GM23338 (cell line): ENCODE data around the gene CFAP53. TPM values are rescaled to one million over a fixed set of nuclear protein-coding genes. Genes with fewer than 3 reads are reported as not detected.
A peak's percentile ranks its signal among the peaks of the same experiment; 100 is the strongest.

ENCODE experiments used
- ATAC-seq: fragments of 200-7000 bp; cut with Tn5 transposase; 3 replicates; pipeline ENCODE4 v1.9.1; 2020
- DNase-seq: peaks from one replicate; pipeline ENCODE4 v3.0.0-alpha.2; 2015; ENCODE audit warnings: low spot score
- H2AFZ ChIP-seq: fragments of 200-600 bp; sonication (generic); 2 replicates; pipeline ENCODE4 v1.8.0; 2016; ENCODE audit warnings: antibody characterized with exemption, mild to moderate bottlenecking, moderate library complexity
- H3F3A ChIP-seq: fragments of 200-600 bp; sonication (generic); replicated peaks from 2 replicates; pipeline ENCODE4 v1.8.0; 2017; ENCODE audit warnings: antibody characterized with exemption, mixed run types, low read depth
- H3K27ac ChIP-seq: fragments of 200-600 bp; sonication (generic); 2 replicates; pipeline ENCODE4 v1.6.1; 2016; ENCODE audit warnings: low read depth
- H3K27me3 ChIP-seq: fragments of 200-600 bp; sonication (generic); 2 replicates; pipeline ENCODE4 v1.8.0; 2016; ENCODE audit warnings: mild to moderate bottlenecking, mixed run types, moderate library complexity; ENCODE audit not compliant: insufficient read depth
- H3K36me3 ChIP-seq: fragments of 200-600 bp; sonication (generic); 2 replicates; pipeline ENCODE4 v1.8.0; 2016; ENCODE audit warnings: mild to moderate bottlenecking; ENCODE audit not compliant: insufficient read depth
- H3K4me1 ChIP-seq: fragments of 200-600 bp; sonication (generic); 2 replicates; pipeline ENCODE4 v1.8.0; 2016; ENCODE audit warnings: mild to moderate bottlenecking, moderate library complexity; ENCODE audit not compliant: insufficient read depth
- H3K4me2 ChIP-seq: fragments of 200-600 bp; sonication (generic); 2 replicates; pipeline ENCODE4 v1.7.1; 2017; ENCODE audit warnings: mixed run types
- H3K4me3 ChIP-seq: fragments of 200-600 bp; sonication (generic); 2 replicates; pipeline ENCODE4 v1.6.1; 2016; ENCODE audit warnings: mixed run types
- H3K79me2 ChIP-seq: fragments of 200-600 bp; sonication (generic); replicated peaks from 2 replicates; pipeline ENCODE4 v1.8.0; 2017; ENCODE audit warnings: mild to moderate bottlenecking; ENCODE audit not compliant: insufficient read depth
- H3K9me2 ChIP-seq: fragments of 200-600 bp; sonication (generic); 2 replicates; pipeline ENCODE4 v1.8.0; 2017; ENCODE audit not compliant: insufficient read depth
- H4K20me1 ChIP-seq: fragments of 200-600 bp; sonication (generic); replicated peaks from 2 replicates; pipeline ENCODE4 v1.8.0; 2017; ENCODE audit warnings: mild to moderate bottlenecking; ENCODE audit not compliant: insufficient read depth
- H3K27ac Mint-ChIP-seq: 2 replicates; pipeline ENCODE4 v1.8.0; 2020; ENCODE audit warnings: inconsistent platforms, mild to moderate bottlenecking, moderate library complexity, mixed read lengths
- H3K27me3 Mint-ChIP-seq: 3 replicates; pipeline ENCODE4 v1.8.0; 2022; ENCODE audit warnings: low read depth, mild to moderate bottlenecking, moderate library complexity, mixed read lengths, inconsistent platforms; ENCODE audit not compliant: insufficient read depth, poor library complexity
- H3K36me3 Mint-ChIP-seq: 3 replicates; pipeline ENCODE4 v1.8.0; 2021; ENCODE audit warnings: low read depth, mild to moderate bottlenecking, inconsistent platforms, moderate library complexity, mixed read lengths
- H3K4me1 Mint-ChIP-seq: 3 replicates; pipeline ENCODE4 v1.8.0; 2020; ENCODE audit warnings: mild to moderate bottlenecking, inconsistent platforms, mixed read lengths
- H3K4me3 Mint-ChIP-seq: 3 replicates; pipeline ENCODE4 v1.8.0; 2021; ENCODE audit warnings: moderate library complexity, mild to moderate bottlenecking, inconsistent platforms, mixed read lengths
- H3K9me3 Mint-ChIP-seq: 3 replicates; pipeline ENCODE4 v1.8.0; 2020; ENCODE audit warnings: moderate library complexity, mild to moderate bottlenecking, inconsistent platforms, mixed read lengths
- CREB1 ChIP-seq: fragments of 250-450 bp; sonication (Bioruptor Pico); IDR thresholded peaks from 2 replicates; pipeline ENCODE4 v1.5.0; 2020; ENCODE audit warnings: low read depth, mild to moderate bottlenecking, moderate library complexity
- EZH2 ChIP-seq: fragments of 200-600 bp; sonication (generic); IDR thresholded peaks from one replicate; pipeline ENCODE4 v1.8.0; 2017; ENCODE audit warnings: antibody characterized with exemption, mild to moderate bottlenecking, low read depth; ENCODE audit not compliant: unreplicated experiment
- EZH2phosphoT487 ChIP-seq: fragments of 200-600 bp; sonication (generic); IDR thresholded peaks from one replicate; pipeline ENCODE4 v1.8.1; 2018; ENCODE audit warnings: antibody characterized with exemption; ENCODE audit not compliant: unreplicated experiment
- POLR2AphosphoS5 ChIP-seq: IDR thresholded peaks from 2 replicates; pipeline ENCODE4 v1.6.1; 2016; ENCODE audit warnings: antibody characterized with exemption, low read depth
- STAT1 ChIP-seq: IDR thresholded peaks from one replicate; pipeline ENCODE4 v1.6.1; 2016; ENCODE audit warnings: antibody characterized with exemption; ENCODE audit not compliant: unreplicated experiment
- ZNF114 ChIP-seq: fragments of 250-450 bp; sonication (Bioruptor Pico); IDR thresholded peaks from 2 replicates; pipeline ENCODE4 v1.5.0; 2020; ENCODE audit warnings: mild to moderate bottlenecking, moderate library complexity
- polyA plus RNA-seq: library from polyadenylated mRNA; unstranded; fragments of >200 nt; fragmentation: Nextera tagmentation; extraction: Ambion mirVana; gene quantifications from 2 replicates; pipeline ENCODE4 v1.2.1, GENCODE V29; 2016
- total RNA-seq: library from RNA; depleted of rRNA; stranded (reverse); fragments of >200 nt; shearing (Covaris generic); gene quantifications from 2 replicates; pipeline ENCODE4 v1.2.3, GENCODE V29; 2014
- TF ChIP-seq, protein P1 (sequence below), 2 experiments: fragments of 200-600 bp in 1 of 2; sonication (generic) in 1 of 2; conservative IDR thresholded peaks; 2 replicates each; pipeline versions ENCODE4 v1.5.1 to v1.6.1; 2016 to 2017; ENCODE audit warnings: antibody characterized with exemption in 2 of 2, low read depth in 2 of 2, mild to moderate bottlenecking in 2 of 2, moderate library complexity in 1 of 2
- TF ChIP-seq, protein P2 (sequence below): IDR thresholded peaks from 2 replicates; pipeline ENCODE4 v1.6.1; 2016; ENCODE audit warnings: antibody characterized with exemption
- TF ChIP-seq, protein P3 (sequence below): fragments of 250-450 bp; sonication (Bioruptor Pico); IDR thresholded peaks from 2 replicates; pipeline ENCODE4 v1.5.0; 2020; ENCODE audit warnings: mild to moderate bottlenecking, moderate library complexity

CFAP53 gene
- total and polyA plus RNA-seq, 2 experiments from 2014 or later = 0.71 TPM; not detected in 1

DNA sequence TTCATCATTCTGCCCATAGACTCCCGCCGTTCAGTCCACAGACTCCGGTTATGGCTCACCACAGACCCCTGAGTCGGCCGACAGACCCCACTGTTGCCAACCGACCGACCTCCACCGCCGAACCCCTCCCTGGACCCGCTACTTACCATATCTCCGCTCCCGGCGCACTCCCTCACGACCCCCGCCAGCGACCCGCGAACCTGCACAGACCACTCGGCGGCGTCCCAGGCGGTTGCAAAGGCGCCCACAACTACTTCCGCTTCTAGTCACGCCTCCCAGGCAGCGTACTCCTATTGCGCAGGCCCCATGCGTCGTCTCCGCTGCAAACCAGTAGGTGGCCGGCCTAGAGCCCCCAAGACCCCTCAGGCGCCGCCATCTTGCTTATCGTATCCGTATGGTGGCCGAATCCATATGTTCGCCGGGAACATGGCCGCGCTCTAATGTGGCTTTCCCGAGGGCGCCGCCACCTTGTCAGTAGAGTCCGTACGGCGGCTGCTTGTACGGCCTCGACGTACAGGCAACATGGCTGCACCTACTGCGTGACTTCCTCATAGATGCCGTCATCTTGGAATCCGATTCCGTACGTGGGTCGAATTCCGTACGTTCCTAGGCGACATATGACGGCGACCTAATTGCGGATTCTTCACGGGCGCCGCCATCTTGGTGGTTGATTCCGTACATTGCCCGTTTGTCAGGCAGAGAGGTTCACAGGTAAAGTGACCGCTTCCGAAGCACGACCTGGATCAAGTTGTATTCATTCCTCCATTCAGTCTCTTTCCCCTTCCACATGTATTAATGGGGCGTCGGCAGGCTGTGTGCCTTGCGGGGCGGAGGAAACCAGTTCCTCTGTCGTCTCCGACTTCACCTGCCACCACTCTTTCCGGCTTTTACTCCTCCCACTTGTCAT is 21.4 kb upstream of the CFAP53 start, which contains the start of gene CXXC1:
Gene CXXC1, minus strand, starts transcription at position 252 of the 907 bp plus-strand sequence. Its CDS starts 103 bp downstream, at position 149.
- Histone ChIP-seq H3K4me2 (peak within 1 kb of the TSS; percentile 93), H2AFZ (peak within 1 kb of the TSS; percentile 78), H3K79me2 (peaks cover 8% of the 10 kb centered on the region), H4K20me1 (no peaks in the 10 kb centered on the region), H3K9me2 (no peaks in the 10 kb centered on the region), H3K4me3 (peak within 1 kb of the TSS; percentile 81), H3K4me1 (peaks cover 3% of the 10 kb centered on the region), H3K27ac (no peak within 1 kb of the TSS), H3K36me3 (no peaks in the 10 kb centered on the region), H3K27me3 (no peaks in the 10 kb centered on the region), H3F3A (no peaks in the 10 kb centered on the region)
- H3K27me3 Mint-ChIP-seq = peaks cover 14% of the 10 kb centered on the region
- TF ChIP-seq EZH2 = no peak
- peak; percentile 95 for TF ChIP-seq ZNF114 (CRISPR knock-in tag)
- TF ChIP-seq, protein P1, sequence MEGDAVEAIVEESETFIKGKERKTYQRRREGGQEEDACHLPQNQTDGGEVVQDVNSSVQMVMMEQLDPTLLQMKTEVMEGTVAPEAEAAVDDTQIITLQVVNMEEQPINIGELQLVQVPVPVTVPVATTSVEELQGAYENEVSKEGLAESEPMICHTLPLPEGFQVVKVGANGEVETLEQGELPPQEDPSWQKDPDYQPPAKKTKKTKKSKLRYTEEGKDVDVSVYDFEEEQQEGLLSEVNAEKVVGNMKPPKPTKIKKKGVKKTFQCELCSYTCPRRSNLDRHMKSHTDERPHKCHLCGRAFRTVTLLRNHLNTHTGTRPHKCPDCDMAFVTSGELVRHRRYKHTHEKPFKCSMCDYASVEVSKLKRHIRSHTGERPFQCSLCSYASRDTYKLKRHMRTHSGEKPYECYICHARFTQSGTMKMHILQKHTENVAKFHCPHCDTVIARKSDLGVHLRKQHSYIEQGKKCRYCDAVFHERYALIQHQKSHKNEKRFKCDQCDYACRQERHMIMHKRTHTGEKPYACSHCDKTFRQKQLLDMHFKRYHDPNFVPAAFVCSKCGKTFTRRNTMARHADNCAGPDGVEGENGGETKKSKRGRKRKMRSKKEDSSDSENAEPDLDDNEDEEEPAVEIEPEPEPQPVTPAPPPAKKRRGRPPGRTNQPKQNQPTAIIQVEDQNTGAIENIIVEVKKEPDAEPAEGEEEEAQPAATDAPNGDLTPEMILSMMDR (conservative IDR thresholded peaks at IDR 0.05; ENCODE audit: low read depth in 2 of 2) = peak; percentile 29 to 34; a peak in 3 of 4 replicates
- peak; percentile 88 for TF ChIP-seq POLR2AphosphoS5
- TF ChIP-seq EZH2phosphoT487 = no peak
- TF ChIP-seq, protein P2, sequence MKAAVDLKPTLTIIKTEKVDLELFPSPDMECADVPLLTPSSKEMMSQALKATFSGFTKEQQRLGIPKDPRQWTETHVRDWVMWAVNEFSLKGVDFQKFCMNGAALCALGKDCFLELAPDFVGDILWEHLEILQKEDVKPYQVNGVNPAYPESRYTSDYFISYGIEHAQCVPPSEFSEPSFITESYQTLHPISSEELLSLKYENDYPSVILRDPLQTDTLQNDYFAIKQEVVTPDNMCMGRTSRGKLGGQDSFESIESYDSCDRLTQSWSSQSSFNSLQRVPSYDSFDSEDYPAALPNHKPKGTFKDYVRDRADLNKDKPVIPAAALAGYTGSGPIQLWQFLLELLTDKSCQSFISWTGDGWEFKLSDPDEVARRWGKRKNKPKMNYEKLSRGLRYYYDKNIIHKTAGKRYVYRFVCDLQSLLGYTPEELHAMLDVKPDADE = peak; percentile 99
- peak; percentile 82 for TF ChIP-seq CREB1
- TF ChIP-seq STAT1 = no peak
- peak within 1 kb of the TSS; percentile 99 for H3K27ac Mint-ChIP-seq
- H3K9me3 Mint-ChIP-seq = no peaks in the 10 kb centered on the region; the same call in 2 of the 3 replicates
- H3K4me1 Mint-ChIP-seq = peaks cover 9% of the 10 kb centered on the region; the same call in 2 of the 3 replicates
- peak within 1 kb of the TSS; percentile 99 for H3K4me3 Mint-ChIP-seq
- H3K36me3 Mint-ChIP-seq = peaks cover 33% of the 10 kb centered on the region
- DNase-seq = peak; percentile 100
- peak; percentile 94 for ATAC-seq

DNA sequence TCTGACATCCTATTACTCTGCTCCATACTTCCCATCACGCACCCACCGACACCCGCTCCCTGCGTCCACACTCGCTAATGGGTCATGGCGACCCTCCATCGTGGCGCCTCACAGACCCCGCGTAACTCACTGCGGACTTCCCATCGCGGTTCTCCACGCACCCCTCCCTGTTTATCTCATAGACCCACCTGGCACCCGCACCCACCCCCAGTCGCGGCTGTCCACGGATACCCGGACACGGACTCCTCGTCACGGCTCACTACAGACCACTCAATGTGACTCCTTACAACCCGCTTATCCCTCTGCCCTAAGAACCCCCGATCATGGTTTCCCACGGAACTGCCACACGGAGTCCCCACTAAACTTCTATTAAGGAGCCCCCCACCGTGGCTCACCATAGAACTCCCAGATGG is 20.7 kb upstream of the CFAP53 start:
- DNase-seq (no peak), ATAC-seq (no peak)
- H3K27me3 Mint-ChIP-seq = peaks cover 14% of the 10 kb centered on the region
- peaks cover 8% of the 10 kb centered on the region for H3K79me2 ChIP-seq
- H3F3A ChIP-seq = no peaks in the 10 kb centered on the region; the same call in 1 of the 2 replicates
- H2AFZ ChIP-seq = peak overlapping the region; percentile 68; the same call in 1 of the 2 replicates
- TF ChIP-seq, protein P3, sequence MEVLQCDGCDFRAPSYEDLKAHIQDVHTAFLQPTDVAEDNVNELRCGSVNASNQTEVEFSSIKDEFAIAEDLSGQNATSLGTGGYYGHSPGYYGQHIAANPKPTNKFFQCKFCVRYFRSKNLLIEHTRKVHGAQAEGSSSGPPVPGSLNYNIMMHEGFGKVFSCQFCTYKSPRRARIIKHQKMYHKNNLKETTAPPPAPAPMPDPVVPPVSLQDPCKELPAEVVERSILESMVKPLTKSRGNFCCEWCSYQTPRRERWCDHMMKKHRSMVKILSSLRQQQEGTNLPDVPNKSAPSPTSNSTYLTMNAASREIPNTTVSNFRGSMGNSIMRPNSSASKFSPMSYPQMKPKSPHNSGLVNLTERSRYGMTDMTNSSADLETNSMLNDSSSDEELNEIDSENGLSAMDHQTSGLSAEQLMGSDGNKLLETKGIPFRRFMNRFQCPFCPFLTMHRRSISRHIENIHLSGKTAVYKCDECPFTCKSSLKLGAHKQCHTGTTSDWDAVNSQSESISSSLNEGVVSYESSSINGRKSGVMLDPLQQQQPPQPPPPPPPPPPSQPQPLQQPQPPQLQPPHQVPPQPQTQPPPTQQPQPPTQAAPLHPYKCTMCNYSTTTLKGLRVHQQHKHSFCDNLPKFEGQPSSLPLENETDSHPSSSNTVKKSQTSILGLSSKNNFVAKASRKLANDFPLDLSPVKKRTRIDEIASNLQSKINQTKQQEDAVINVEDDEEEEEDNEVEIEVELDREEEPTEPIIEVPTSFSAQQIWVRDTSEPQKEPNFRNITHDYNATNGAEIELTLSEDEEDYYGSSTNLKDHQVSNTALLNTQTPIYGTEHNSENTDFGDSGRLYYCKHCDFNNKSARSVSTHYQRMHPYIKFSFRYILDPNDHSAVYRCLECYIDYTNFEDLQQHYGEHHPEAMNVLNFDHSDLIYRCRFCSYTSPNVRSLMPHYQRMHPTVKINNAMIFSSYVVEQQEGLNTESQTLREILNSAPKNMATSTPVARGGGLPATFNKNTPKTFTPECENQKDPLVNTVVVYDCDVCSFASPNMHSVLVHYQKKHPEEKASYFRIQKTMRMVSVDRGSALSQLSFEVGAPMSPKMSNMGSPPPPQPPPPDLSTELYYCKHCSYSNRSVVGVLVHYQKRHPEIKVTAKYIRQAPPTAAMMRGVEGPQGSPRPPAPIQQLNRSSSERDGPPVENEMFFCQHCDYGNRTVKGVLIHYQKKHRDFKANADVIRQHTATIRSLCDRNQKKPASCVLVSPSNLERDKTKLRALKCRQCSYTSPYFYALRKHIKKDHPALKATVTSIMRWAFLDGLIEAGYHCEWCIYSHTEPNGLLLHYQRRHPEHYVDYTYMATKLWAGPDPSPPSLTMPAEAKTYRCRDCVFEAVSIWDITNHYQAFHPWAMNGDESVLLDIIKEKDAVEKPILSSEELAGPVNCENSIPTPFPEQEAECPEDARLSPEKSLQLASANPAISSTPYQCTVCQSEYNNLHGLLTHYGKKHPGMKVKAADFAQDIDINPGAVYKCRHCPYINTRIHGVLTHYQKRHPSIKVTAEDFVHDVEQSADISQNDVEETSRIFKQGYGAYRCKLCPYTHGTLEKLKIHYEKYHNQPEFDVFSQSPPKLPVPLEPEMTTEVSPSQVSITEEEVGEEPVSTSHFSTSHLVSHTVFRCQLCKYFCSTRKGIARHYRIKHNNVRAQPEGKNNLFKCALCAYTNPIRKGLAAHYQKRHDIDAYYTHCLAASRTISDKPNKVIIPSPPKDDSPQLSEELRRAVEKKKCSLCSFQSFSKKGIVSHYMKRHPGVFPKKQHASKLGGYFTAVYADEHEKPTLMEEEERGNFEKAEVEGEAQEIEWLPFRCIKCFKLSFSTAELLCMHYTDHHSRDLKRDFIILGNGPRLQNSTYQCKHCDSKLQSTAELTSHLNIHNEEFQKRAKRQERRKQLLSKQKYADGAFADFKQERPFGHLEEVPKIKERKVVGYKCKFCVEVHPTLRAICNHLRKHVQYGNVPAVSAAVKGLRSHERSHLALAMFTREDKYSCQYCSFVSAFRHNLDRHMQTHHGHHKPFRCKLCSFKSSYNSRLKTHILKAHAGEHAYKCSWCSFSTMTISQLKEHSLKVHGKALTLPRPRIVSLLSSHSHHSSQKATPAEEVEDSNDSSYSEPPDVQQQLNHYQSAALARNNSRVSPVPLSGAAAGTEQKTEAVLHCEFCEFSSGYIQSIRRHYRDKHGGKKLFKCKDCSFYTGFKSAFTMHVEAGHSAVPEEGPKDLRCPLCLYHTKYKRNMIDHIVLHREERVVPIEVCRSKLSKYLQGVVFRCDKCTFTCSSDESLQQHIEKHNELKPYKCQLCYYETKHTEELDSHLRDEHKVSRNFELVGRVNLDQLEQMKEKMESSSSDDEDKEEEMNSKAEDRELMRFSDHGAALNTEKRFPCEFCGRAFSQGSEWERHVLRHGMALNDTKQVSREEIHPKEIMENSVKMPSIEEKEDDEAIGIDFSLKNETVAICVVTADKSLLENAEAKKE = no peak
- H3K27ac ChIP-seq = no peak overlapping the region
- no peaks in the 10 kb centered on the region for H3K27me3 ChIP-seq
- peak overlapping the region; percentile 99 for H3K4me3 Mint-ChIP-seq
- peaks cover 9% of the 10 kb centered on the region; the same call in 2 of the 3 replicates for H3K4me1 Mint-ChIP-seq
- H3K36me3 Mint-ChIP-seq = peaks cover 39% of the 10 kb centered on the region
- H3K4me3 ChIP-seq = peak overlapping the region; percentile 81
- no peaks in the 10 kb centered on the region; the same call in 2 of the 3 replicates for H3K9me3 Mint-ChIP-seq
- no peaks in the 10 kb centered on the region for H3K9me2 ChIP-seq
- H4K20me1 ChIP-seq = no peaks in the 10 kb centered on the region
- peak overlapping the region; percentile 93 for H3K4me2 ChIP-seq
- H3K36me3 ChIP-seq = no peaks in the 10 kb centered on the region
- H3K4me1 ChIP-seq = peaks cover 3% of the 10 kb centered on the region
- H3K27ac Mint-ChIP-seq = peak overlapping the region; percentile 96
